ENCODE results near the gene MAN2A1. TPM values are rescaled to one million over a fixed set of nuclear protein-coding genes. Genes with fewer than 3 reads are reported as not detected.

MAN2A1 gene
- total RNA-seq (2021): 82.2 to 86.6 TPM (median 83.5 TPM) in 3 replicates
- percentile 92 among the genes with signal in this experiment for Bru-seq, nascent RNA
- long read RNA-seq, experiment 1, full-length matches to known transcripts: 114 of 232 reads
- long read RNA-seq, experiment 1, partial matches to known transcripts: 78 of 232 reads
- long read RNA-seq, experiment 1, other reads (novel, unspliced or antisense): 40 of 232 reads
- long read RNA-seq, experiment 2, full-length matches to known transcripts: 23 of 110 reads
- long read RNA-seq, experiment 2, partial matches to known transcripts: 67 of 110 reads
- long read RNA-seq, experiment 2, other reads (novel, unspliced or antisense): 20 of 110 reads
- long read RNA-seq, experiment 3, full-length matches to known transcripts: 1 of 7 reads
- long read RNA-seq, experiment 3, partial matches to known transcripts: 3 of 7 reads
- long read RNA-seq, experiment 3, other reads (novel, unspliced or antisense): 3 of 7 reads

DNA sequence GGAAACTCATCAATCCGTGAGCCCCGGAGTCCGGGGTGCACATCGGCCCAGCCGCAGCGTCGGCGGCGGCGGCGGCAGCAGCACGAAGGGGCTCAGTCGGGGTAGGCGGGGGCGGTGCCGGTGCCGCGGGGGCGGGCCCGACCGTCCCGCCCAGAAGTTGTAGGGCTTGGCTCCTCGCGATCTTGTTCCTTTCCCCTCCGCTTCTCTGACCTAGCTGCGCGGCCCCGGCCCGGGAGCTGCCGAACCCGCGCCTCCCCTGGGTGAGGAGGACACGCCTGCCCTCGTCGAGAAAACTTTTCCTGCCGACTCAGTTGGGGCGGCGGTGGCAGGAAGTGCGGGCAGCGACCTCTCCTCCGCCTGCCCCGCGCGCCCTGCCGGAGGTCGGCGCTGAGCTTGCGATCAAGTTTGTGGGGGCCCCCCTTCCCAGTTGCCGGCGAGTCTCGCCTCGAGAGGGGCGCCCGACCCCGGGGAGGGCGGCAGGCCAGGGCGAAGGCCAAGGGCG, at the start of gene MAN2A1:
MAN2A1 (plus strand) TSS at position 188 of the 502 bp plus-strand sequence. CDS start 491 bp downstream, outside the sequence.
- Mint-ChIP-seq H3K4me3 (peak within 1 kb of the TSS; percentile 96), H3K27ac (peak within 1 kb of the TSS; percentile 100), H3K9me3 (no peaks in the 10 kb centered on the region), H3K36me3 (no peaks in the 10 kb centered on the region; the same call in 1 of the 2 replicates), H3K4me1 (peaks cover 38% of the 10 kb centered on the region), H3K27me3 (ENCODE audit: low read depth) (no peaks in the 10 kb centered on the region)
- DNase-seq (ENCODE audit: low spot score): peak; percentile 63
- POLR2A ChIA-PET: interaction anchor here (1.1 to 3.0 kb wide), 4 partner anchors 50 to 942 kb away, joined by 3 to 14 read pairs (median 6); partner anchors contain the start of gene PJA2
- ATAC-seq: peak; percentile 44
- CTCF ChIA-PET: interaction anchor here (1.1 to 2.6 kb wide), 5 partner anchors 12 to 154 kb away, joined by 3 to 43 read pairs (median 9); no protein-coding TSS in a partner anchor
- TF ChIP-seq, protein P1, sequence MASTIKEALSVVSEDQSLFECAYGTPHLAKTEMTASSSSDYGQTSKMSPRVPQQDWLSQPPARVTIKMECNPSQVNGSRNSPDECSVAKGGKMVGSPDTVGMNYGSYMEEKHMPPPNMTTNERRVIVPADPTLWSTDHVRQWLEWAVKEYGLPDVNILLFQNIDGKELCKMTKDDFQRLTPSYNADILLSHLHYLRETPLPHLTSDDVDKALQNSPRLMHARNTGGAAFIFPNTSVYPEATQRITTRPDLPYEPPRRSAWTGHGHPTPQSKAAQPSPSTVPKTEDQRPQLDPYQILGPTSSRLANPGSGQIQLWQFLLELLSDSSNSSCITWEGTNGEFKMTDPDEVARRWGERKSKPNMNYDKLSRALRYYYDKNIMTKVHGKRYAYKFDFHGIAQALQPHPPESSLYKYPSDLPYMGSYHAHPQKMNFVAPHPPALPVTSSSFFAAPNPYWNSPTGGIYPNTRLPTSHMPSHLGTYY (CRISPR knock-in tag; IDR thresholded peaks at IDR 0.05): no peak
- TF ChIP-seq NR3C1 (CRISPR knock-in tag; conservative IDR thresholded peaks at IDR 0.05; ENCODE audit: low read depth) (0 out of 2 replicates have a peak, but pooled peaks have one; percentile 30), SP1 (CRISPR knock-in tag; conservative IDR thresholded peaks at IDR 0.05) (no peak), SOX15 (CRISPR knock-in tag; IDR thresholded peaks at IDR 0.05) (no peak), RORB (CRISPR knock-in tag; IDR thresholded peaks at IDR 0.05) (no peak), CREB1 (CRISPR knock-in tag; IDR thresholded peaks at IDR 0.05) (no peak), NFE2L1 (CRISPR knock-in tag; IDR thresholded peaks at IDR 0.05) (no peak), TEAD4 (CRISPR knock-in tag; IDR thresholded peaks at IDR 0.05) (no peak), ZNF121 (CRISPR knock-in tag; IDR thresholded peaks at IDR 0.05) (peak; percentile 93), FOXK1 (CRISPR knock-in tag; IDR thresholded peaks at IDR 0.05) (no peak), HMGA2 (CRISPR knock-in tag; IDR thresholded peaks at IDR 0.05) (no peak), GRHL2 (CRISPR knock-in tag; IDR thresholded peaks at IDR 0.05; ENCODE audit: insufficient replicate concordance, severe bottlenecking) (no peak), ESRRA (CRISPR knock-in tag; IDR thresholded peaks at IDR 0.05; ENCODE audit: borderline replicate concordance) (no peak), ATF1 (CRISPR knock-in tag; IDR thresholded peaks at IDR 0.05) (no peak), ZNF416 (CRISPR knock-in tag; IDR thresholded peaks at IDR 0.05) (no peak), PRRX2 (CRISPR knock-in tag; IDR thresholded peaks at IDR 0.05) (no peak), MYBL2 (CRISPR knock-in tag; IDR thresholded peaks at IDR 0.05) (no peak)
- TF ChIP-seq, protein P2, sequence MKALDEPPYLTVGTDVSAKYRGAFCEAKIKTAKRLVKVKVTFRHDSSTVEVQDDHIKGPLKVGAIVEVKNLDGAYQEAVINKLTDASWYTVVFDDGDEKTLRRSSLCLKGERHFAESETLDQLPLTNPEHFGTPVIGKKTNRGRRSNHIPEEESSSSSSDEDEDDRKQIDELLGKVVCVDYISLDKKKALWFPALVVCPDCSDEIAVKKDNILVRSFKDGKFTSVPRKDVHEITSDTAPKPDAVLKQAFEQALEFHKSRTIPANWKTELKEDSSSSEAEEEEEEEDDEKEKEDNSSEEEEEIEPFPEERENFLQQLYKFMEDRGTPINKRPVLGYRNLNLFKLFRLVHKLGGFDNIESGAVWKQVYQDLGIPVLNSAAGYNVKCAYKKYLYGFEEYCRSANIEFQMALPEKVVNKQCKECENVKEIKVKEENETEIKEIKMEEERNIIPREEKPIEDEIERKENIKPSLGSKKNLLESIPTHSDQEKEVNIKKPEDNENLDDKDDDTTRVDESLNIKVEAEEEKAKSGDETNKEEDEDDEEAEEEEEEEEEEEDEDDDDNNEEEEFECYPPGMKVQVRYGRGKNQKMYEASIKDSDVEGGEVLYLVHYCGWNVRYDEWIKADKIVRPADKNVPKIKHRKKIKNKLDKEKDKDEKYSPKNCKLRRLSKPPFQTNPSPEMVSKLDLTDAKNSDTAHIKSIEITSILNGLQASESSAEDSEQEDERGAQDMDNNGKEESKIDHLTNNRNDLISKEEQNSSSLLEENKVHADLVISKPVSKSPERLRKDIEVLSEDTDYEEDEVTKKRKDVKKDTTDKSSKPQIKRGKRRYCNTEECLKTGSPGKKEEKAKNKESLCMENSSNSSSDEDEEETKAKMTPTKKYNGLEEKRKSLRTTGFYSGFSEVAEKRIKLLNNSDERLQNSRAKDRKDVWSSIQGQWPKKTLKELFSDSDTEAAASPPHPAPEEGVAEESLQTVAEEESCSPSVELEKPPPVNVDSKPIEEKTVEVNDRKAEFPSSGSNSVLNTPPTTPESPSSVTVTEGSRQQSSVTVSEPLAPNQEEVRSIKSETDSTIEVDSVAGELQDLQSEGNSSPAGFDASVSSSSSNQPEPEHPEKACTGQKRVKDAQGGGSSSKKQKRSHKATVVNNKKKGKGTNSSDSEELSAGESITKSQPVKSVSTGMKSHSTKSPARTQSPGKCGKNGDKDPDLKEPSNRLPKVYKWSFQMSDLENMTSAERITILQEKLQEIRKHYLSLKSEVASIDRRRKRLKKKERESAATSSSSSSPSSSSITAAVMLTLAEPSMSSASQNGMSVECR (CRISPR knock-in tag; IDR thresholded peaks at IDR 0.05; ENCODE audit: borderline replicate concordance): no peak
- TF ChIP-seq, protein P3, sequence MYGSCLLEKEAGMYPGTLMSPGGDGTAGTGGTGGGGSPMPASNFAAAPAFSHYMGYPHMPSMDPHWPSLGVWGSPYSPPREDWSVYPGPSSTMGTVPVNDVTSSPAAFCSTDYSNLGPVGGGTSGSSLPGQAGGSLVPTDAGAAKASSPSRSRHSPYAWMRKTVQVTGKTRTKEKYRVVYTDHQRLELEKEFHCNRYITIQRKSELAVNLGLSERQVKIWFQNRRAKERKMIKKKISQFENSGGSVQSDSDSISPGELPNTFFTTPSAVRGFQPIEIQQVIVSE (CRISPR knock-in tag; IDR thresholded peaks at IDR 0.05; ENCODE audit: borderline replicate concordance): no peak
- TF ChIP-seq, protein P4, sequence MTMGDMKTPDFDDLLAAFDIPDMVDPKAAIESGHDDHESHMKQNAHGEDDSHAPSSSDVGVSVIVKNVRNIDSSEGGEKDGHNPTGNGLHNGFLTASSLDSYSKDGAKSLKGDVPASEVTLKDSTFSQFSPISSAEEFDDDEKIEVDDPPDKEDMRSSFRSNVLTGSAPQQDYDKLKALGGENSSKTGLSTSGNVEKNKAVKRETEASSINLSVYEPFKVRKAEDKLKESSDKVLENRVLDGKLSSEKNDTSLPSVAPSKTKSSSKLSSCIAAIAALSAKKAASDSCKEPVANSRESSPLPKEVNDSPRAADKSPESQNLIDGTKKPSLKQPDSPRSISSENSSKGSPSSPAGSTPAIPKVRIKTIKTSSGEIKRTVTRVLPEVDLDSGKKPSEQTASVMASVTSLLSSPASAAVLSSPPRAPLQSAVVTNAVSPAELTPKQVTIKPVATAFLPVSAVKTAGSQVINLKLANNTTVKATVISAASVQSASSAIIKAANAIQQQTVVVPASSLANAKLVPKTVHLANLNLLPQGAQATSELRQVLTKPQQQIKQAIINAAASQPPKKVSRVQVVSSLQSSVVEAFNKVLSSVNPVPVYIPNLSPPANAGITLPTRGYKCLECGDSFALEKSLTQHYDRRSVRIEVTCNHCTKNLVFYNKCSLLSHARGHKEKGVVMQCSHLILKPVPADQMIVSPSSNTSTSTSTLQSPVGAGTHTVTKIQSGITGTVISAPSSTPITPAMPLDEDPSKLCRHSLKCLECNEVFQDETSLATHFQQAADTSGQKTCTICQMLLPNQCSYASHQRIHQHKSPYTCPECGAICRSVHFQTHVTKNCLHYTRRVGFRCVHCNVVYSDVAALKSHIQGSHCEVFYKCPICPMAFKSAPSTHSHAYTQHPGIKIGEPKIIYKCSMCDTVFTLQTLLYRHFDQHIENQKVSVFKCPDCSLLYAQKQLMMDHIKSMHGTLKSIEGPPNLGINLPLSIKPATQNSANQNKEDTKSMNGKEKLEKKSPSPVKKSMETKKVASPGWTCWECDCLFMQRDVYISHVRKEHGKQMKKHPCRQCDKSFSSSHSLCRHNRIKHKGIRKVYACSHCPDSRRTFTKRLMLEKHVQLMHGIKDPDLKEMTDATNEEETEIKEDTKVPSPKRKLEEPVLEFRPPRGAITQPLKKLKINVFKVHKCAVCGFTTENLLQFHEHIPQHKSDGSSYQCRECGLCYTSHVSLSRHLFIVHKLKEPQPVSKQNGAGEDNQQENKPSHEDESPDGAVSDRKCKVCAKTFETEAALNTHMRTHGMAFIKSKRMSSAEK (CRISPR knock-in tag; IDR thresholded peaks at IDR 0.05; ENCODE audit: borderline replicate concordance): no peak
- TF ChIP-seq, protein P5, sequence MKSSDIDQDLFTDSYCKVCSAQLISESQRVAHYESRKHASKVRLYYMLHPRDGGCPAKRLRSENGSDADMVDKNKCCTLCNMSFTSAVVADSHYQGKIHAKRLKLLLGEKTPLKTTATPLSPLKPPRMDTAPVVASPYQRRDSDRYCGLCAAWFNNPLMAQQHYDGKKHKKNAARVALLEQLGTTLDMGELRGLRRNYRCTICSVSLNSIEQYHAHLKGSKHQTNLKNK (CRISPR knock-in tag; IDR thresholded peaks at IDR 0.05): no peak
- TF ChIP-seq, protein P6, sequence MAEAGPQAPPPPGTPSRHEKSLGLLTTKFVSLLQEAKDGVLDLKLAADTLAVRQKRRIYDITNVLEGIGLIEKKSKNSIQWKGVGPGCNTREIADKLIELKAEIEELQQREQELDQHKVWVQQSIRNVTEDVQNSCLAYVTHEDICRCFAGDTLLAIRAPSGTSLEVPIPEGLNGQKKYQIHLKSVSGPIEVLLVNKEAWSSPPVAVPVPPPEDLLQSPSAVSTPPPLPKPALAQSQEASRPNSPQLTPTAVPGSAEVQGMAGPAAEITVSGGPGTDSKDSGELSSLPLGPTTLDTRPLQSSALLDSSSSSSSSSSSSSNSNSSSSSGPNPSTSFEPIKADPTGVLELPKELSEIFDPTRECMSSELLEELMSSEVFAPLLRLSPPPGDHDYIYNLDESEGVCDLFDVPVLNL (CRISPR knock-in tag; IDR thresholded peaks at IDR 0.05; ENCODE audit: borderline replicate concordance, low read depth): no peak
- TF ChIP-seq, protein P7, sequence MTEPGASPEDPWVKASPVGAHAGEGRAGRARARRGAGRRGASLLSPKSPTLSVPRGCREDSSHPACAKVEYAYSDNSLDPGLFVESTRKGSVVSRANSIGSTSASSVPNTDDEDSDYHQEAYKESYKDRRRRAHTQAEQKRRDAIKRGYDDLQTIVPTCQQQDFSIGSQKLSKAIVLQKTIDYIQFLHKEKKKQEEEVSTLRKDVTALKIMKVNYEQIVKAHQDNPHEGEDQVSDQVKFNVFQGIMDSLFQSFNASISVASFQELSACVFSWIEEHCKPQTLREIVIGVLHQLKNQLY (CRISPR knock-in tag; IDR thresholded peaks at IDR 0.05): 0 out of 2 replicates have a peak, but pooled peaks have one; percentile 77

All from WTC11 (cell line).